ENCODE measurements around the gene WDR7.

DNA sequence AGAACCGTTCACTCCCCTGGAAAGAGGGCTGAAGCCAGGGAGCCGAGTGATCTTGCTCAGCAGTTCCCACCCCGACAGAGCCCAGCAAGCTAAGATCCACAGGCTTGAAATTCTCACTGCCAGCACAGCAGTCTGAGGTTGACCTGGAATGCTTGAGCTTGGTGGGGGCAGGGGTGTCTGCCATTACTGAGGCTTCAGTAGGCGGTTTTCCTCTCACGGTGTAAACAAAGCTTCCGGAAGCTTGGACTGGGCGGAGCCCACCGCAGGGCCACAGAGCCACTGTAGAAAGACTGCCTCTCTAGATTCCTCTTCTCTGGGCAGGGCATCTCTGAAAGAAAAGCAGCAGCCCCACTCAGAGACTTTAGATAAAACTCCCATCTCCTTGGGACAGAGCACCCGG lies 180.8 kb downstream of the WDR7 start:
- TF ChIP-seq, protein P1, sequence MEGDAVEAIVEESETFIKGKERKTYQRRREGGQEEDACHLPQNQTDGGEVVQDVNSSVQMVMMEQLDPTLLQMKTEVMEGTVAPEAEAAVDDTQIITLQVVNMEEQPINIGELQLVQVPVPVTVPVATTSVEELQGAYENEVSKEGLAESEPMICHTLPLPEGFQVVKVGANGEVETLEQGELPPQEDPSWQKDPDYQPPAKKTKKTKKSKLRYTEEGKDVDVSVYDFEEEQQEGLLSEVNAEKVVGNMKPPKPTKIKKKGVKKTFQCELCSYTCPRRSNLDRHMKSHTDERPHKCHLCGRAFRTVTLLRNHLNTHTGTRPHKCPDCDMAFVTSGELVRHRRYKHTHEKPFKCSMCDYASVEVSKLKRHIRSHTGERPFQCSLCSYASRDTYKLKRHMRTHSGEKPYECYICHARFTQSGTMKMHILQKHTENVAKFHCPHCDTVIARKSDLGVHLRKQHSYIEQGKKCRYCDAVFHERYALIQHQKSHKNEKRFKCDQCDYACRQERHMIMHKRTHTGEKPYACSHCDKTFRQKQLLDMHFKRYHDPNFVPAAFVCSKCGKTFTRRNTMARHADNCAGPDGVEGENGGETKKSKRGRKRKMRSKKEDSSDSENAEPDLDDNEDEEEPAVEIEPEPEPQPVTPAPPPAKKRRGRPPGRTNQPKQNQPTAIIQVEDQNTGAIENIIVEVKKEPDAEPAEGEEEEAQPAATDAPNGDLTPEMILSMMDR (IDR thresholded peaks at IDR 0.05), result no peak
- TF ChIP-seq POLR2A (IDR thresholded peaks at IDR 0.05), result no peak

Data from esophagus squamous epithelium (tissue), 4 donors.